K562 (cell line): ENCODE data around the gene CSTPP1. TPM values are rescaled to one million over a fixed set of nuclear protein-coding genes. Genes with fewer than 3 reads are reported as not detected.

ENCODE experiments used
- ATAC-seq: fragments of 200-7000 bp; cut with Tn5 transposase; 3 replicates; pipeline ENCODE4 v1.9.1; 2020; ENCODE audit warnings: moderate library complexity
- BruUV-seq: library from RNA; stranded (reverse); fragments of 400-500 nt; replicated peaks from 2 replicates; lab custom pipeline; 2021; lab: Mats Ljungman, UMichigan
- CTCF ChIA-PET: fragments of 300-600 bp; formaldehyde crosslinking; extraction: SDS; loops from one replicate; lab custom pipeline; 2021; ENCODE audit warnings: low intra/inter-chr PET ratio; lab: Yijun Ruan, JAX
- POLR2A ChIA-PET: fragments of 300-600, 350-650 bp; sonication (Branson Sonifier 250); formaldehyde crosslinking; extraction: SDS; loops from one replicate; lab custom pipeline; 2021; ENCODE audit warnings: antibody characterized with exemption, inconsistent platforms; lab: Yijun Ruan, JAX
- DNase-seq, 4 experiments: peaks; one replicate each; pipeline versions ENCODE4 v3.0.0 to v3.0.0-alpha.2; 2011 to 2018; ENCODE audit warnings: low spot score in 3 of 4, mixed read lengths in 3 of 4; ENCODE audit errors: extremely low read depth in 1 of 4
- FAIRE-seq: peaks from 2 replicates; lab custom pipeline; 2011; peaks lifted over from hg19 to GRCh38; lab: Jason Lieb, UNC
- H2AFZ ChIP-seq: 2 replicates; pipeline ENCODE4 v1.6.0; 2011; ENCODE audit warnings: low read depth, low read length, control low read depth, inconsistent platforms
- H3K27ac ChIP-seq: fragments of 200-600 bp; 3 replicates; pipeline ENCODE4 v1.8.0; 2011; ENCODE audit warnings: low read depth, mild to moderate bottlenecking, control low read depth, inconsistent platforms, low read length, moderate library complexity, mixed read lengths; ENCODE audit errors: extremely low read depth
- H3K27me3 ChIP-seq, 2 experiments: fragments of 300-600 bp in 1 of 2; 2 replicates in 1 of 2; 3 replicates in 1 of 2; pipeline versions ENCODE4 v1.6.0 to v1.8.0; 2011; ENCODE audit warnings: inconsistent platforms in 2 of 2, low read length in 2 of 2, mild to moderate bottlenecking in 1 of 2, mixed read lengths in 1 of 2, moderate library complexity in 1 of 2; ENCODE audit not compliant: control insufficient read depth in 2 of 2, insufficient read depth in 2 of 2
- H3K36me3 ChIP-seq: fragments of 300-600 bp; 3 replicates; pipeline ENCODE4 v1.8.0; 2011; ENCODE audit warnings: mild to moderate bottlenecking, low read length, inconsistent platforms; ENCODE audit not compliant: control insufficient read depth, insufficient read depth
- H3K4me1 ChIP-seq, 2 experiments: fragments of 200-600 bp in 1 of 2; replicated peaks in 1 of 2; 2 replicates in 1 of 2; 3 replicates in 1 of 2; pipeline versions ENCODE4 v1.5.1 to v1.8.0; 2011; ENCODE audit warnings: inconsistent platforms in 2 of 2, low read length in 2 of 2, mild to moderate bottlenecking in 1 of 2, mixed read lengths in 1 of 2, moderate library complexity in 1 of 2; ENCODE audit not compliant: control insufficient read depth in 2 of 2, insufficient read depth in 2 of 2
- H3K4me2 ChIP-seq: 2 replicates; pipeline ENCODE4 v1.6.1; 2011; ENCODE audit warnings: low read length, control low read depth, inconsistent platforms, mixed read lengths; ENCODE audit not compliant: insufficient read depth
- H3K4me3 ChIP-seq: fragments of 200-600 bp; sonication (generic), shearing (Covaris generic); 2 replicates; pipeline ENCODE4 v1.5.1; 2016; ENCODE audit warnings: control low read depth, inconsistent platforms
- H3K79me2 ChIP-seq: fragments of 200-600 bp; 3 replicates; pipeline ENCODE4 v1.8.0; 2011; ENCODE audit warnings: low read length, inconsistent platforms; ENCODE audit not compliant: control insufficient read depth, insufficient read depth
- H3K9ac ChIP-seq, 2 experiments: 2 replicates each; pipeline versions ENCODE4 v1.6.0 to v1.6.1; 2011; ENCODE audit warnings: low read depth in 2 of 2, low read length in 2 of 2, control low read depth in 1 of 2, inconsistent platforms in 1 of 2, mild to moderate bottlenecking in 1 of 2, mixed read lengths in 1 of 2; ENCODE audit not compliant: insufficient read depth in 1 of 2
- H3K9me1 ChIP-seq: one replicate; pipeline ENCODE4 v1.6.0; 2011; ENCODE audit warnings: inconsistent platforms, mild to moderate bottlenecking, low read length, moderate library complexity; ENCODE audit not compliant: control insufficient read depth, insufficient read depth
- H3K9me3 ChIP-seq: replicated peaks from 2 replicates; pipeline ENCODE4 v1.5.1; 2011; ENCODE audit warnings: low read depth, low read length, inconsistent platforms; ENCODE audit not compliant: control insufficient read depth, insufficient read depth
- H4K20me1 ChIP-seq: replicated peaks from 2 replicates; pipeline ENCODE4 v1.6.1; 2011; ENCODE audit warnings: low read length, inconsistent platforms, mixed read lengths; ENCODE audit not compliant: control insufficient read depth, insufficient read depth
- CEBPG ChIP-seq, 3 experiments: fragments of 200-800 bp in 1 of 3; sonication (Bioruptor generic) in 1 of 3; sonication (generic) in 1 of 3; formaldehyde crosslinking in 1 of 3; IDR thresholded peaks in 2 of 3; conservative IDR thresholded peaks in 1 of 3; 2 replicates each; pipeline versions ENCODE4 v1.6.1 to v1.8.0; 2016 to 2022; ENCODE audit warnings: missing compliant biosample characterization in 2 of 3, missing genetic modification characterization in 2 of 3, mild to moderate bottlenecking in 1 of 3, missing genetic modification reagents in 1 of 3
- DDX20 ChIP-seq: fragments of 450-650 bp; IDR thresholded peaks from 2 replicates; pipeline ENCODE4 v1.6.1; 2016; ENCODE audit warnings: missing genetic modification characterization, low read depth, mild to moderate bottlenecking, missing compliant biosample characterization, moderate library complexity
- KDM4B ChIP-seq, 2 experiments: fragments of 450-650 bp in 1 of 2; sonication (generic) in 1 of 2; IDR thresholded peaks; 2 replicates each; pipeline ENCODE4 v1.6.1; 2016 to 2017; ENCODE audit warnings: borderline replicate concordance in 2 of 2, antibody characterized with exemption in 1 of 2, low read depth in 1 of 2, mild to moderate bottlenecking in 1 of 2
- NR2C2 ChIP-seq, 2 experiments: fragments of 200-800 bp in 1 of 2; sonication (Bioruptor generic) in 1 of 2; sonication (generic) in 1 of 2; formaldehyde crosslinking in 1 of 2; IDR thresholded peaks; 2 replicates each; pipeline versions ENCODE4 v1.6.1 to v1.8.0; 2016 to 2022; ENCODE audit warnings: mild to moderate bottlenecking in 1 of 2, missing compliant biosample characterization in 1 of 2, missing genetic modification characterization in 1 of 2, missing genetic modification reagents in 1 of 2
- PHB ChIP-seq: fragments of 250-450 bp; sonication (Bioruptor Pico); IDR thresholded peaks from 2 replicates; pipeline ENCODE4 v1.5.0; 2021
- RBM25 ChIP-seq: fragments of 200-400 bp; formaldehyde crosslinking; IDR thresholded peaks from 2 replicates; pipeline ENCODE4 v1.6.1; 2018; ENCODE audit warnings: low read length, low read depth, moderate library complexity; ENCODE audit not compliant: severe bottlenecking
- ZNF324 ChIP-seq: fragments of 250-450 bp; sonication (Bioruptor Pico); IDR thresholded peaks from 2 replicates; pipeline ENCODE4 v1.4.0; 2020; ENCODE audit warnings: mild to moderate bottlenecking
- ZNF655 ChIP-seq: fragments of 250-450 bp; sonication (Bioruptor Pico); IDR thresholded peaks from 2 replicates; pipeline ENCODE4 v1.5.0; 2021
- ZNF699 ChIP-seq: fragments of 250-450 bp; sonication (Bioruptor Pico); IDR thresholded peaks from 2 replicates; pipeline ENCODE4 v1.8.0; 2021; ENCODE audit warnings: mild to moderate bottlenecking, moderate library complexity; ENCODE audit not compliant: insufficient replicate concordance
- WGBS: fragments of 100-300 bp; shearing (Covaris generic); methylation state at CpG from one replicate; pipeline ENCODE4 v1.1.6; 2016; ENCODE audit warnings: low coverage, mixed read lengths; ENCODE audit not compliant: insufficient coverage; ENCODE audit errors: missing lambda C conversion rate; 5-methylcytosine and 5-hydroxymethylcytosine counted together
- in situ Hi-C: fragments of 300-500 bp; cut with MboI; formaldehyde crosslinking; loops from 4 replicates; pipeline ENCODE4 v1.15.0; 2018; ENCODE audit warnings: inconsistent platforms, mixed read lengths
- intact Hi-C: fragments of 100-400 bp; cut with micrococcal nuclease; formaldehyde crosslinking; loops from 2 replicates; pipeline ENCODE4 v1.14.2; 2022
- polyA plus RNA-seq, 8 experiments: library from polyadenylated mRNA; depleted of rRNA in 4 of 8; stranded (reverse) in 5 of 8; unstranded in 3 of 8; fragments of >200 nt; fragmentation: Nextera tagmentation in 2 of 8; fragmentation: Illumina TruSeq in 1 of 8; extraction: Ambion mirVana in 2 of 8; extraction: Trizol in 1 of 8; gene quantifications; 2 replicates each; pipeline versions ENCODE4 v1.2.1 to v1.2.3, GENCODE V29; 2011 to 2014; ENCODE audit warnings: inconsistent platforms in 1 of 8, missing spikeins in 1 of 8
- total RNA-seq, 7 experiments: library from RNA; depleted of rRNA in 6 of 7; stranded (reverse); fragments of >200 nt in 6 of 7; fragmentation: Illumina TruSeq in 2 of 7; extraction: Trizol in 2 of 7; gene quantifications; 2 replicates each; pipeline versions ENCODE4 v1.2.1 to v1.2.3, GENCODE V29; 2011 to 2021; ENCODE audit warnings: low replicate concordance in 1 of 7

The CSTPP1 gene
- total and polyA plus RNA-seq, 9 of the 15 experiments (the other 6 are each of a cell fraction or from before 2014, with no cell fraction given): 6.5 to 17.8 (median 9.2) TPM

- H3K79me2 ChIP-seq: no peaks in the 10 kb centered on the region
- TF ChIP-seq NR2C2 (CRISPR knock-in tag; IDR thresholded peaks at IDR 0.05) (no peak), NR2C2 (tag; IDR thresholded peaks at IDR 0.05) (no peak), DDX20 (no peak), ZNF699 (CRISPR knock-in tag) (no peak), ZNF324 (CRISPR knock-in tag) (no peak), CEBPG (CRISPR knock-in tag; IDR thresholded peaks at IDR 0.05) (no peak), CEBPG (tag; conservative IDR thresholded peaks at IDR 0.05 in 1 of 2, IDR thresholded peaks at IDR 0.05 in 1 of 2) (no peak), PHB (CRISPR knock-in tag) (no peak), RBM25 (no peak), KDM4B (IDR thresholded peaks at IDR 0.05; ENCODE audit: borderline replicate concordance in 2 of 2, low read depth in 1 of 2) (no peak), ZNF655 (CRISPR knock-in tag) (no peak)
- no TSS peak for BruUV-seq
- no peak overlapping the region for H3K4me3 ChIP-seq
- DNase-seq (no peak), ATAC-seq (no peak), FAIRE-seq (no peak)
- H3K9me1 ChIP-seq: no peaks in the 10 kb centered on the region
- H3K27me3 ChIP-seq: no peaks in the 10 kb centered on the region
- no peaks in the 10 kb centered on the region for H4K20me1 ChIP-seq
- no peaks in the 10 kb centered on the region for H3K9me3 ChIP-seq
- H2AFZ ChIP-seq: no peak overlapping the region
- POLR2A ChIA-PET: no interaction called here
- no peak overlapping the region for H3K4me2 ChIP-seq
- 53% methylated on average over 2 of the region's 2 CpGs for WGBS
- H3K9ac ChIP-seq: no peak overlapping the region
- intact Hi-C loops: no loop called here
- in situ Hi-C loops: no loop called here
- H3K27ac ChIP-seq: no peak overlapping the region
- peaks cover 0 to 4% of the 10 kb centered on the region in 2 experiments; a peak in 2 of 5 replicates for H3K4me1 ChIP-seq
- CTCF ChIA-PET: no interaction called here
- no peaks in the 10 kb centered on the region for H3K36me3 ChIP-seq
Observed at GRCh38 chr11:47127213-47127612, 190.7 kb downstream of the CSTPP1 start.
